Vagina (tissue), 2 donors: Measurements from ENCODE around the gene CCDC134. TPM values are rescaled to one million over a fixed set of nuclear protein-coding genes. Genes with fewer than 3 reads are reported as not detected.
A peak's percentile ranks its signal among the peaks of the same experiment; 100 is the strongest.

Source experiments
- DNase-seq, 2 donors: peaks; one replicate each; pipeline ENCODE4 v3.0.0-alpha.2; 2017; ENCODE audit errors: extremely low spot score in 2 of 2
- H3K27ac ChIP-seq: fragments of 200-600 bp; sonication (generic); one replicate; pipeline ENCODE4 v1.5.1; 2019
- H3K27me3 ChIP-seq: fragments of 200-600 bp; sonication (generic); one replicate; pipeline ENCODE4 v1.5.1; 2019
- H3K36me3 ChIP-seq, 2 donors: fragments of 200-600 bp; sonication (generic); one replicate each; pipeline ENCODE4 v1.5.1; 2017 to 2019
- H3K4me1 ChIP-seq: fragments of 200-600 bp; sonication (generic); one replicate; pipeline ENCODE4 v1.5.1; 2019
- H3K4me3 ChIP-seq, 2 donors: fragments of 200-600 bp; sonication (generic); 1 replicate in 1 of 2; 2 replicates in 1 of 2; pipeline ENCODE4 v1.5.1; 2016 to 2019
- H3K9me3 ChIP-seq: fragments of 200-600 bp; sonication (generic); one replicate; pipeline ENCODE4 v1.5.1; 2019
- POLR2A ChIP-seq, 2 donors: fragments of 450-650 bp; IDR thresholded peaks; one replicate each; pipeline ENCODE4 v1.6.1; 2017; ENCODE audit warnings: antibody characterized with exemption in 2 of 2, mild to moderate bottlenecking in 2 of 2, moderate library complexity in 2 of 2
- POLR2AphosphoS5 ChIP-seq, 2 donors: sonication (generic); formaldehyde crosslinking; IDR thresholded peaks; one replicate each; pipeline ENCODE4 v1.9.0; 2017; ENCODE audit warnings: antibody characterized with exemption in 2 of 2, mild to moderate bottlenecking in 2 of 2, low read depth in 1 of 2; ENCODE audit not compliant: insufficient read depth in 1 of 2
- intact Hi-C: fragments of 100-400 bp; cut with DNase I; formaldehyde crosslinking; loops from one replicate; pipeline ENCODE4 v1.15.1; 2023
- total RNA-seq: library from RNA; depleted of rRNA; stranded (reverse); fragments of >200 nt; gene quantifications from one replicate; pipeline ENCODE4 v1.2.3, GENCODE V29; 2016
- TF ChIP-seq, protein P1 (sequence below), 3 experiments: fragments of 450-650 bp in 2 of 3; fragments of 200-600 bp in 1 of 3; sonication (generic) in 1 of 3; IDR thresholded peaks; one replicate each; pipeline ENCODE4 v1.5.1; 2017 to 2019; ENCODE audit warnings: antibody characterized with exemption in 3 of 3, mild to moderate bottlenecking in 2 of 3, moderate library complexity in 2 of 3

Gene CCDC134
- total RNA-seq, 1 donor from 2014 or later, result 8.8 TPM

DNA sequence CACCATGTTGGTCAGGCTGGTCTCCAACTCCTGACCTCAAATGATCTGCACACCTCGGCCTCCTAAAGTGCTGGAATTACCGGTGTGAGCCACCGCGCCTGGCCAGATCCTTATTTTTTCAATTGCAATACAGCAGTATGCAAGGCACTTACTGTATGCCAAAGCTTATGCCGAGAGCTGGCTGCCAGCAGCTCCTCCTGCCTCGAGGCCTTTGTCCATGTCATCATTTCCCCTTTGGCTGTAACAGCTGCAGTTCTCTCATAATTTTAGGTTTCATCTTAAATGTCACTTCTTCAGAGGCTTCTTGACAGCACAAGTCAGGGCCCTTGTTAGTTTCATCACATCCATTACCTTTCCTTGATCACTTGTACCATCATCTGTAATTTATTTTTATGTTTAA, 30.9 kb downstream of the CCDC134 start:
- Histone ChIP-seq H3K36me3 (no peaks in the 10 kb centered on the region), H3K27ac (peak overlapping the region; percentile 99), H3K9me3 (no peaks in the 10 kb centered on the region), H3K27me3 (no peaks in the 10 kb centered on the region), H3K4me3 (no peak overlapping the region), H3K4me1 (peaks cover 31% of the 10 kb centered on the region)
- TF ChIP-seq POLR2AphosphoS5 (IDR thresholded peaks at IDR 0.05; ENCODE audit: insufficient read depth in 1 of 2, low read depth in 1 of 2), result no peak
- TF ChIP-seq, protein P1, sequence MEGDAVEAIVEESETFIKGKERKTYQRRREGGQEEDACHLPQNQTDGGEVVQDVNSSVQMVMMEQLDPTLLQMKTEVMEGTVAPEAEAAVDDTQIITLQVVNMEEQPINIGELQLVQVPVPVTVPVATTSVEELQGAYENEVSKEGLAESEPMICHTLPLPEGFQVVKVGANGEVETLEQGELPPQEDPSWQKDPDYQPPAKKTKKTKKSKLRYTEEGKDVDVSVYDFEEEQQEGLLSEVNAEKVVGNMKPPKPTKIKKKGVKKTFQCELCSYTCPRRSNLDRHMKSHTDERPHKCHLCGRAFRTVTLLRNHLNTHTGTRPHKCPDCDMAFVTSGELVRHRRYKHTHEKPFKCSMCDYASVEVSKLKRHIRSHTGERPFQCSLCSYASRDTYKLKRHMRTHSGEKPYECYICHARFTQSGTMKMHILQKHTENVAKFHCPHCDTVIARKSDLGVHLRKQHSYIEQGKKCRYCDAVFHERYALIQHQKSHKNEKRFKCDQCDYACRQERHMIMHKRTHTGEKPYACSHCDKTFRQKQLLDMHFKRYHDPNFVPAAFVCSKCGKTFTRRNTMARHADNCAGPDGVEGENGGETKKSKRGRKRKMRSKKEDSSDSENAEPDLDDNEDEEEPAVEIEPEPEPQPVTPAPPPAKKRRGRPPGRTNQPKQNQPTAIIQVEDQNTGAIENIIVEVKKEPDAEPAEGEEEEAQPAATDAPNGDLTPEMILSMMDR (IDR thresholded peaks at IDR 0.05), result no peak
- no peak for TF ChIP-seq POLR2A (IDR thresholded peaks at IDR 0.05)
- intact Hi-C loops, result no loop called here
- no peak for DNase-seq

DNA sequence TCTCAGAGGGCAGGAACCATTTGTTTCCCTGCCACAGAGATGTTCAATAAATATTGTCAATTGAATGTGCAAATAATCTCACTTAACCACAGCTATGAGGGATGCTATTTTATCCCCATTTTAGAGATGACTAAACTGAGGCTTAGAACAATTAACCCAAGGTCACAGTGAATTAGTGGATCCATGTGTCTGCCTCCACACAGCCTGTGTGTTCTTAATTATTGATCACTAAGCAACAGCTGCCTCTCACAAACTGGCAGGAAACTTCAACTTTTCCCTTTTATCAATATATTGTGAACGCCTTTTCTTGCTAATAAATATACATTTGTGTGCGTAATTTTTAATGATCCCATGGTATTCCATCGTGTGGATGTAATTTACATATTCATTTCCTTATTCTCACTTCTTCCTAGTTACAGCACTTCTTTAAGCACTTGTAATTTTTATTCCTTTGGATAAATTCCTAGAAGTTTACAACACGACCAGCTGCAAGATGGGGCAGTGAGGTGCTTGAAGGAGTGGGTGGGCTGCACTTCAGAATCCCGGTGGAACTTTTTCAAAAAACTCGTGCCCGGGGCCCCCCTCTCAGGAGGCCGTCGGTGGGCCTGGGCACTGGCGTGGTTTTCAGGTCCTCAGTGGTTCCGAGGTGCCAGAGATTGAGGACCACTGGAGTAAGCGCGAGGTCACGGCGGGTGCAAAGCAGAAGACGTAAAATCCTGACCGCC, 31.5 kb downstream of the CCDC134 start:
- no peaks in the 10 kb centered on the region for H3K36me3 ChIP-seq
- intact Hi-C loops, result no loop called here
- H3K9me3 ChIP-seq, result no peaks in the 10 kb centered on the region
- no peaks in the 10 kb centered on the region for H3K27me3 ChIP-seq
- H3K4me1 ChIP-seq, result peaks cover 25% of the 10 kb centered on the region
- DNase-seq, result no peak
- peak overlapping the region; percentile 70 to 87 for H3K4me3 ChIP-seq
- TF ChIP-seq, protein P1 (IDR thresholded peaks at IDR 0.05), result no peak
- TF ChIP-seq POLR2A (IDR thresholded peaks at IDR 0.05), result no peak
- no peak for TF ChIP-seq POLR2AphosphoS5 (IDR thresholded peaks at IDR 0.05; ENCODE audit: insufficient read depth in 1 of 2, low read depth in 1 of 2)
- H3K27ac ChIP-seq, result peak overlapping the region; percentile 99

DNA sequence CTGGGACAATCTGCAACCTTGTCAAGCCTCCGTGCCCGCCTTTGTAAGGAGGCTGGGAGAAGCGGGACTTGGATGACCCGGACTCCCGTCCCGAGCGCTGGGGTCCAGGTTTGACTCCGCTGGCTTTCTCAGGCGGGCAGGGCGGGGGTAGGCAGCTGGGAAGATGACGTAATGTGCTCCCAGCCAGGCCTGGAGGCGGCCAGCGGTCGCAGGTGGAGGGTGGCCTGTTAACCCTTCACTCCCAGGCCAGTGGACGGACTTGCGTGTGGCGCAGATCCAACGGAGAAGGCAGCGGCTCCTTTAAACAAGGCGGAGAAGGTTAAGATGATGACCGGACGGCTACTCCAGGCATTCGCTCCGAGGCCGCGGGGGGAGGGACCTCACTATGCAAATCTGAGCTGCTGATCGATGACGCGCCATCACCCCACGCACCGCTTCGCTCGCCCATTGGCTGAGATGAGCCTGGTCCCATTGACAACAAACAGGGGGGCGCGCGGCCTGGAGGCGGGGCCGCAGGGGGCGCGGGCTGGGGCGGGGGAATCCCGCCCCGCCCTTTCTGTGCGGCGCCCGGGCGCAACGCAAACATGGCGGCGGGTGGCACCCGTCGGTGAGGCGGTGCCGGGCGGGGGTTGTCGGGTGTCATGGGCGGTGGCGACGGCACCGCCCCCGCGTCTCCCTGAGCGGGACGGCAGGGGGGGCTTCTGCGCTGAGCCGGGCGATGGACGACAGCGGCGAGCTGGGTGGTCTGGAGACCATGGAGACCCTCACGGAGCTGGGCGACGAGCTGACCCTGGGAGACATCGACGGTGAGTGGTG, 32.3 kb downstream of the CCDC134 start, which contains the start of gene SREBF2:
Gene SREBF2 (plus strand): TSS at position 553 of the 816 bp plus-strand sequence. CDS start 166 bp downstream, at position 719.
- peak; percentile 98 to 99 for DNase-seq
- H3K27me3 ChIP-seq, result no peaks in the 10 kb centered on the region
- H3K4me3 ChIP-seq, result peak within 1 kb of the TSS; percentile 70 to 87
- intact Hi-C loops, result no loop called here
- TF ChIP-seq, protein P1 (IDR thresholded peaks at IDR 0.05), result no peak
- TF ChIP-seq POLR2AphosphoS5 (IDR thresholded peaks at IDR 0.05; ENCODE audit: insufficient read depth in 1 of 2, low read depth in 1 of 2) (peak; percentile 89 to 97), POLR2A (IDR thresholded peaks at IDR 0.05) (peak; percentile 9 to 78)
- H3K27ac ChIP-seq, result peak within 1 kb of the TSS; percentile 99
- peaks cover 24% of the 10 kb centered on the region for H3K4me1 ChIP-seq
- no peaks in the 10 kb centered on the region for H3K9me3 ChIP-seq
- no peaks in the 10 kb centered on the region for H3K36me3 ChIP-seq

DNA sequence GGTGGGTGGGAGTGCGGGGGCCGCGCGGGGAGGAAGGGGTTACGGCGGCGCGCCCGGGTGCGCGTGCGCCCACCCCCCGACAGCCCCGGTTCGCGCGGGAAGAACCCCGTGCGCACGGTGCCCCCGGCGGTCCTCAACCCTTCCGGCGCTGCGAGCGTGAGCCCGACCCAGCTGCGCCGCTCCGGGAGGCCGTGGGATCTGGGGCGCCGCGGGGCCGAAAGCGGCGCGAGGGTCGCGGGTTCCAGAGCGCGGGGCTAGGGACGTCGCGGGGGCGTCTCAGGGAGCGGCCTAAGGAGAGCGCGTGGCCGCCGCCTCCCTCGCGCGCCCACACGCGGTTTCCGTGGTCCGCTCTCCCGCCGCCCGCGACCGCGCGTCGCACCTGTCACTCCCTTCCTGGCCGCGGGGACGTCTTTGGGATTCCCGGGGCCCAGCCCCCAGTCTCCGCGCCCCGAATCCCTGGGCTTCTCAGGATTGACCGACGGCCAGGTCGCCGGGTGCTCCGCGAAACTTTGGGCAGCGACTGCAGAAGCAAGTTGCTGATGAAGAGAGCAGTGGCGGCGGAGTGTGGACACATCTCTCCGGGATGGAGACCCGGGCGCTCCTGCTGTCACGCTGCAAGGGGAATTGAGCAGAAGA, 33.0 kb downstream of the CCDC134 start:
- H3K9me3 ChIP-seq, result no peaks in the 10 kb centered on the region
- no peaks in the 10 kb centered on the region for H3K27me3 ChIP-seq
- TF ChIP-seq, protein P1 (IDR thresholded peaks at IDR 0.05), result no peak
- TF ChIP-seq POLR2AphosphoS5 (IDR thresholded peaks at IDR 0.05; ENCODE audit: insufficient read depth in 1 of 2, low read depth in 1 of 2) (no peak), POLR2A (IDR thresholded peaks at IDR 0.05) (no peak)
- H3K4me1 ChIP-seq, result peaks cover 31% of the 10 kb centered on the region
- no peak for DNase-seq
- H3K36me3 ChIP-seq, result no peaks in the 10 kb centered on the region
- intact Hi-C loops, result no loop called here
- H3K27ac ChIP-seq, result peak overlapping the region; percentile 99
- H3K4me3 ChIP-seq, result peak overlapping the region; percentile 70 to 87
